Measurements from ENCODE around the gene CACNA1C. TPM values are rescaled to one million over a fixed set of nuclear protein-coding genes. Genes with fewer than 3 reads are reported as not detected.

Gene CACNA1C
- total RNA-seq, 3 donors from 2014 or later, result 2.6 to 11.8 (median 9.5) TPM

DNA sequence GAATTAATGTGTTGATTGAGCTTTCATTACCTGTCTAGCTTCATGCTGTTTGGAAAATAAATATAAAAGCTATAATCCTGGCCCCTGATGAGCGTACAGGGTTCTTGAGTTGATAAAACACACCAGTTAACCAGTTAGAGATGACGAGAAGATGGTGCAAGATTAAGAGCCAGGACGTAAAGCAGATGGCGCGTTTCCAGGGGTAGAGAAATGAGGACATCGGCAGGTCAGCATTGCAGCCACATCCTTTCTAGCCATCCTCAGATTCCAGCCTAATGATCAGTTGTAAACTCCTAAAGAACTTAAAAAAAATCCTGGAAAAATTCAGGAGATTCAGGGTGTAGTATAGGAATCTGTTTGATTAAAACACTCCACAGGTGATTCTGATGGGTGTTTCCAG lies 203.7 kb downstream of the CACNA1C start:
- intact Hi-C loops (cut with DNase I; ENCODE audit: low total_unique reads), result no loop called here
- Histone ChIP-seq H3K36me3 (no peaks in the 10 kb centered on the region), H3K4me3 (no peak overlapping the region), H3K27ac (no peak overlapping the region), H3K4me1 (no peaks in the 10 kb centered on the region), H3K9me3 (no peaks in the 10 kb centered on the region), H3K27me3 (no peaks in the 10 kb centered on the region)
- no peak for DNase-seq (ENCODE audit: low spot score in 2 of 2)
- TF ChIP-seq POLR2AphosphoS5 (IDR thresholded peaks at IDR 0.05), result no peak
- no peak for TF ChIP-seq POLR2A (IDR thresholded peaks at IDR 0.05)
- TF ChIP-seq, protein P1, sequence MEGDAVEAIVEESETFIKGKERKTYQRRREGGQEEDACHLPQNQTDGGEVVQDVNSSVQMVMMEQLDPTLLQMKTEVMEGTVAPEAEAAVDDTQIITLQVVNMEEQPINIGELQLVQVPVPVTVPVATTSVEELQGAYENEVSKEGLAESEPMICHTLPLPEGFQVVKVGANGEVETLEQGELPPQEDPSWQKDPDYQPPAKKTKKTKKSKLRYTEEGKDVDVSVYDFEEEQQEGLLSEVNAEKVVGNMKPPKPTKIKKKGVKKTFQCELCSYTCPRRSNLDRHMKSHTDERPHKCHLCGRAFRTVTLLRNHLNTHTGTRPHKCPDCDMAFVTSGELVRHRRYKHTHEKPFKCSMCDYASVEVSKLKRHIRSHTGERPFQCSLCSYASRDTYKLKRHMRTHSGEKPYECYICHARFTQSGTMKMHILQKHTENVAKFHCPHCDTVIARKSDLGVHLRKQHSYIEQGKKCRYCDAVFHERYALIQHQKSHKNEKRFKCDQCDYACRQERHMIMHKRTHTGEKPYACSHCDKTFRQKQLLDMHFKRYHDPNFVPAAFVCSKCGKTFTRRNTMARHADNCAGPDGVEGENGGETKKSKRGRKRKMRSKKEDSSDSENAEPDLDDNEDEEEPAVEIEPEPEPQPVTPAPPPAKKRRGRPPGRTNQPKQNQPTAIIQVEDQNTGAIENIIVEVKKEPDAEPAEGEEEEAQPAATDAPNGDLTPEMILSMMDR (IDR thresholded peaks at IDR 0.05), result no peak

DNA sequence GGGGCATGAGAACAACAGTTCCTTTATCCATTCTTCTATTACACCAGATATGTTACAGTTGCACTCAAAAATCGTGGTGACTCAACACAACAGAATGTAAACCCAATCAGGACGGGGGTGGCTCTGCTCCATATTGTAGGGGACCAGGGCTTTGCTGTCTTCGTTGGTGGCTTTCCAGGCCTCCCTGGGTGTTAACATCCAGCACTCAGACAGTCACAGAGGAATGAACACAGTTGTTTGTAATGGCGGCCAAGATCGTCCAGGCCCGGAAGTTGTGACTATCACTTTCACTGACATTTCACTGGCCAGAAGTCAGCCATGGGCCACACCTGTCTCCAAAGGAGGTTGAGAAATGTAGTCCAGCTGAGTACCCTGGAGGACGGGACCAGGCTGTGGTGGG lies 204.1 kb downstream of the CACNA1C start:
- TF ChIP-seq POLR2AphosphoS5 (IDR thresholded peaks at IDR 0.05) (no peak), POLR2A (IDR thresholded peaks at IDR 0.05) (no peak)
- TF ChIP-seq, protein P1 (IDR thresholded peaks at IDR 0.05), result no peak
- Histone ChIP-seq H3K4me1 (no peaks in the 10 kb centered on the region), H3K27ac (no peak overlapping the region), H3K27me3 (no peaks in the 10 kb centered on the region), H3K4me3 (no peak overlapping the region), H3K9me3 (no peaks in the 10 kb centered on the region), H3K36me3 (no peaks in the 10 kb centered on the region)
- intact Hi-C loops (cut with DNase I; ENCODE audit: low total_unique reads), result no loop called here
- DNase-seq (ENCODE audit: low spot score in 2 of 2), result no peak

DNA sequence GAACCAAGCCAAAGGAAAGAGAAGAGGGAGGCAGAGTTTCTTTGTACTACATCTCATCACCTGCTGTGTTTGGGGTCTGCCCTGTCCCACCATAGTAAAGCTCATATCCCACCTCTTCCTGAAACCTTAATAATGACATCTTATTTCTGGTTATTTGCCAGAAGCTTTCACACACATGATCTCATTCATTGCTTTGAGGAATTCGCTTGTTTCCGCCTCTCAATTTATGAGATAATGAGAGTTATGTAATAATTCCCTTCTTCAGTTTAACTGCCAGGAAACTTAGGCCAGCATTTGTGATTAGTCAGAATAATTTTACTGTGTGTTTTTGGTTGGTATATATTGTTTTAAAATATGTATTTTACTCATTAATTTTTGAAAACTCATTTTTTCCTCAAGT lies 205.2 kb downstream of the CACNA1C start:
- Histone ChIP-seq H3K4me1 (no peaks in the 10 kb centered on the region), H3K36me3 (no peaks in the 10 kb centered on the region), H3K27me3 (no peaks in the 10 kb centered on the region), H3K27ac (no peak overlapping the region), H3K9me3 (no peaks in the 10 kb centered on the region), H3K4me3 (no peak overlapping the region)
- intact Hi-C loops (cut with DNase I; ENCODE audit: low total_unique reads), result no loop called here
- no peak for DNase-seq (ENCODE audit: low spot score in 2 of 2)
- TF ChIP-seq, protein P1 (IDR thresholded peaks at IDR 0.05), result no peak
- TF ChIP-seq POLR2A (IDR thresholded peaks at IDR 0.05), result no peak
- TF ChIP-seq POLR2AphosphoS5 (IDR thresholded peaks at IDR 0.05), result no peak

DNA sequence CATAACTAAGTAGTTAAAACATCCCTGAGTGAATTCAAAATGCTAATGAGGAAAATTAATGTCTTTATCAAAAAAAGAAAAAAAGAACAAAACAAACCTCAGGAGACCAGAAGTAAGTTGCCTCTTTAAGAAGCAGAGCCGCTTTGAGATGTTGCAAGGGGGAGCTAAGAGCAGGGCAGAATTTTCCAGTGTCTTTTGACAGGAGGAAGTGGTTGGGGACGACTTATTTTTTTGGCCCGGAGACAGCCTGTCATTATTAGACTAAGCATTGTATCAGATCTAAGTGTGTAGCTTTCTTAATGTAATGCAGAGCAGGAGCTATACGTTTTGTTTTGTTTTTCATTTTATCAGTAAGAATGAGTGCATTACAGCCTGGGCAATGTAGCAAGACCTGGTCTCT lies 206.6 kb downstream of the CACNA1C start:
- Histone ChIP-seq H3K27ac (no peak overlapping the region), H3K4me1 (no peaks in the 10 kb centered on the region), H3K36me3 (no peaks in the 10 kb centered on the region), H3K27me3 (no peaks in the 10 kb centered on the region), H3K9me3 (no peaks in the 10 kb centered on the region), H3K4me3 (no peak overlapping the region)
- TF ChIP-seq, protein P1 (IDR thresholded peaks at IDR 0.05), result no peak
- TF ChIP-seq POLR2A (IDR thresholded peaks at IDR 0.05), result no peak
- intact Hi-C loops (cut with DNase I; ENCODE audit: low total_unique reads), result no loop called here
- DNase-seq (ENCODE audit: low spot score in 2 of 2), result no peak

DNA sequence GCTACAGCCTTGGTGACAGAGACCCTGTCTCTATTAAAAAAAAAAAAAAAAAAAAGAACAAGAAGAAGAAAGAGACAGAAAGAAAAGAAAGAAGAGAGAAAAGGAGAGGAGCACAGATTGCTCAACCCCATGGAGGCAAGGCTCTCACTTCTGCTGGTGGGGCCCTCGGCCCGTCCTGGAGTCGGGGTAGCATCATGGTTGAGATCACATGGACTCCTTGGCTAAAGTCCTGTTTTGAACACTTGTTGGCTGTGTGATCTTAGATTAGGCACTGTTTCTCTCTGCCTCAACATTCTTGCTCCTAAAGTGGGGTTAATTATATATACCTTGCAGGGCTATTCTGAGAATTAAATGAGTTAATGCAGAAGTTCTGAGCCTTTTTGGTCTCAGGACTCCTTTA lies 207.7 kb downstream of the CACNA1C start:
- no peak overlapping the region for H3K27ac ChIP-seq
- H3K36me3 ChIP-seq, result no peaks in the 10 kb centered on the region
- TF ChIP-seq, protein P1 (IDR thresholded peaks at IDR 0.05), result no peak
- TF ChIP-seq POLR2AphosphoS5 (IDR thresholded peaks at IDR 0.05), result no peak
- no peak for TF ChIP-seq POLR2A (IDR thresholded peaks at IDR 0.05)
- no peaks in the 10 kb centered on the region for H3K9me3 ChIP-seq
- no peaks in the 10 kb centered on the region for H3K4me1 ChIP-seq
- H3K4me3 ChIP-seq, result no peak overlapping the region
- no peaks in the 10 kb centered on the region for H3K27me3 ChIP-seq
- intact Hi-C loops (cut with DNase I; ENCODE audit: low total_unique reads), result no loop called here
- no peak for DNase-seq (ENCODE audit: low spot score in 2 of 2)
